KMS-11 (cell line): ENCODE data around the gene LTB4R2.

Experiments
- H2AFZ ChIP-seq: fragments of 200-600 bp; sonication (generic); 2 replicates; pipeline ENCODE4 v1.6.1; 2016; ENCODE audit warnings: antibody characterized with exemption, mixed run types, low read depth
- H3K27ac ChIP-seq: fragments of 200-600 bp; sonication (generic); 2 replicates; pipeline ENCODE4 v1.6.1; 2016; ENCODE audit warnings: mild to moderate bottlenecking, mixed run types
- H3K27me3 ChIP-seq: fragments of 200-600 bp; sonication (generic); 2 replicates; pipeline ENCODE4 v1.6.1; 2017; ENCODE audit warnings: mild to moderate bottlenecking, low read depth, mixed run types, moderate library complexity; ENCODE audit not compliant: insufficient read depth
- H3K36me3 ChIP-seq: fragments of 200-600 bp; sonication (generic); 2 replicates; pipeline ENCODE4 v1.6.1; 2017; ENCODE audit warnings: mild to moderate bottlenecking, mixed run types; ENCODE audit not compliant: insufficient read depth
- H3K4me1 ChIP-seq: fragments of 200-600 bp; sonication (generic); 2 replicates; pipeline ENCODE4 v1.6.1; 2016; ENCODE audit warnings: mild to moderate bottlenecking, low read depth, mixed run types; ENCODE audit not compliant: poor library complexity, severe bottlenecking
- H3K4me2 ChIP-seq: fragments of 200-600 bp; sonication (generic); 2 replicates; pipeline ENCODE4 v1.7.0; 2016; ENCODE audit warnings: mild to moderate bottlenecking, mixed run types
- H3K4me3 ChIP-seq: fragments of 200-600 bp; sonication (generic); IDR thresholded peaks from 2 replicates; pipeline ENCODE4 v1.6.1; 2017; ENCODE audit warnings: low read depth, low read length, mixed read lengths; ENCODE audit not compliant: insufficient read depth
- H3K79me2 ChIP-seq: fragments of 200-600 bp; sonication (generic); 2 replicates; pipeline ENCODE4 v1.6.1; 2016; ENCODE audit warnings: low read depth, mixed run types; ENCODE audit not compliant: insufficient read depth
- H3K9ac ChIP-seq: fragments of 200-600 bp; sonication (generic); 2 replicates; pipeline ENCODE4 v1.6.1; 2016; ENCODE audit warnings: mild to moderate bottlenecking, mixed run types
- H4K20me1 ChIP-seq: fragments of 200-600 bp; sonication (generic); 2 replicates; pipeline ENCODE4 v1.6.1; 2016; ENCODE audit warnings: mild to moderate bottlenecking, mixed run types; ENCODE audit not compliant: insufficient read depth
- TF ChIP-seq, protein P1 (sequence below): fragments of 200-600 bp; sonication (generic); conservative IDR thresholded peaks from 2 replicates; pipeline ENCODE4 v1.6.1; 2017; ENCODE audit warnings: low read depth, mild to moderate bottlenecking, antibody characterized with exemption, low read length, moderate library complexity, mixed read lengths

LTB4R2 gene

DNA sequence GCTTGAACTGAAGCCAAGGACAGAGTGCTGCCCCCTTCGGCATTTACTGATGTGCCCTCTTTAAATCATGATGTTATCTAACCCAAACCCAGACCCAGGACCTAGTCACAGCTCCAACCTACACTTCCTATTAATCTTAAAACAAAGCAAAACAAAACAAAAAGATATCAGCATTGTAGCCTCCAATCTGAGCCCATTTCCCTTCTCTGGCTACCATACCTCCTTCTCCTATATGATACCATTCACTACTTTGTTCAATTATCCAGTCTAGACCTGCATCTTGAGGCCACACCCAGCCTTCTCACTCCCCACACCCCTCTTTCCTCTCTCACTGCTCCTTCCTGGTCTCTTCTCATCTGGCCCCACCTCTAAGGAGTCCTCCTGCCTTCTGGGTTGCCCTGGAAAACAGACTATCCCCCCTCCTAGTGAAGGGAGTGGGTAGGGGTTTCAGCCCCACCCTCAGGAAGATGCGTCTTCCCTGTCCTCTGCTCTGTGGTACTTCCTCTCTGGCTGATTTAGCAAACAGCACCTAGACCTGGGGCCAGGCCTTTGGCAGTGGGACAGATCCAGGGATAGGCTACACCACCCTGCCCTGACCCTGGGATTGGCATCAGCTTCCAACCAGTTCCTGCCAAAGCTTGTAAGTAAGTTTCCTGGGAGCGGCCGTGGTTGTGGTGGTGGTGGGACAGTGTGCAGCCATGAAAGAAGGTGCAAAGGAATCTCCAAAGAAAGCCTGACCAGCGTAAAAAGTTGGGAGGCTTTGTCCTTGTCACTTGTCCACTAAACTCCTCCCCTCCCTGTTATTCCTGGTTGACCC lies 4.6 kb downstream of the LTB4R2 start:
- H3K27ac ChIP-seq: no peak overlapping the region
- no peak overlapping the region for H3K4me2 ChIP-seq
- no peaks in the 10 kb centered on the region for H3K36me3 ChIP-seq
- H3K79me2 ChIP-seq: peaks cover 9% of the 10 kb centered on the region; the same call in 1 of the 2 replicates
- no peak overlapping the region for H3K9ac ChIP-seq
- no peaks in the 10 kb centered on the region for H4K20me1 ChIP-seq
- TF ChIP-seq, protein P1, sequence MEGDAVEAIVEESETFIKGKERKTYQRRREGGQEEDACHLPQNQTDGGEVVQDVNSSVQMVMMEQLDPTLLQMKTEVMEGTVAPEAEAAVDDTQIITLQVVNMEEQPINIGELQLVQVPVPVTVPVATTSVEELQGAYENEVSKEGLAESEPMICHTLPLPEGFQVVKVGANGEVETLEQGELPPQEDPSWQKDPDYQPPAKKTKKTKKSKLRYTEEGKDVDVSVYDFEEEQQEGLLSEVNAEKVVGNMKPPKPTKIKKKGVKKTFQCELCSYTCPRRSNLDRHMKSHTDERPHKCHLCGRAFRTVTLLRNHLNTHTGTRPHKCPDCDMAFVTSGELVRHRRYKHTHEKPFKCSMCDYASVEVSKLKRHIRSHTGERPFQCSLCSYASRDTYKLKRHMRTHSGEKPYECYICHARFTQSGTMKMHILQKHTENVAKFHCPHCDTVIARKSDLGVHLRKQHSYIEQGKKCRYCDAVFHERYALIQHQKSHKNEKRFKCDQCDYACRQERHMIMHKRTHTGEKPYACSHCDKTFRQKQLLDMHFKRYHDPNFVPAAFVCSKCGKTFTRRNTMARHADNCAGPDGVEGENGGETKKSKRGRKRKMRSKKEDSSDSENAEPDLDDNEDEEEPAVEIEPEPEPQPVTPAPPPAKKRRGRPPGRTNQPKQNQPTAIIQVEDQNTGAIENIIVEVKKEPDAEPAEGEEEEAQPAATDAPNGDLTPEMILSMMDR: no peak
- H2AFZ ChIP-seq: no peak overlapping the region
- H3K4me1 ChIP-seq: peaks cover 18% of the 10 kb centered on the region
- H3K4me3 ChIP-seq: no peak overlapping the region
- no peaks in the 10 kb centered on the region for H3K27me3 ChIP-seq

DNA sequence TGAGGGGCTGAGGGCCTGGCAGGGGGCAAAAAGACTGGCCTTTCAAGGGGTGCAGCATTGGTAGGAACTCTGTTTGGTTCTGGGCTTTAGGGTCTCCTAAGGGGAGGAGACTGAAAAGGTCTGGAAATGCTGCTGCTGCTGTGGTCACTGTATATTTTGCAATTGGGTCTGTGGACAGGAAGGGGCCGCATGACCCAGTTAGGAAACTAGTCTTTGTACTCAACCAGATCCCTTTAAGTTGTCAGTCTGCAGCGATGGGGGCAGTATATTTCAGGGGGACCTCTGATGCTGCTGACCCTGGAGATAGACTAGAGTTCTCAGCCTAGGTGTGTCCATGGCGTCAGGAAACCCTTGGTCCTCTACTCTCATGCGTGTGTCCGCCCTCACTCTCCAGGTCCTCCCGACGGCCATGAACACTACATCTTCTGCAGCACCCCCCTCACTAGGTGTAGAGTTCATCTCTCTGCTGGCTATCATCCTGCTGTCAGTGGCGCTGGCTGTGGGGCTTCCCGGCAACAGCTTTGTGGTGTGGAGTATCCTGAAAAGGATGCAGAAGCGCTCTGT lies 5.4 kb downstream of the LTB4R2 start:
- H3K27ac ChIP-seq: no peak overlapping the region
- H2AFZ ChIP-seq: no peak overlapping the region
- H3K9ac ChIP-seq: no peak overlapping the region
- H3K4me2 ChIP-seq: no peak overlapping the region
- H4K20me1 ChIP-seq: no peaks in the 10 kb centered on the region
- TF ChIP-seq, protein P1: no peak
- no peaks in the 10 kb centered on the region for H3K36me3 ChIP-seq
- H3K4me1 ChIP-seq: peaks cover 13% of the 10 kb centered on the region
- H3K4me3 ChIP-seq: no peak overlapping the region
- H3K27me3 ChIP-seq: no peaks in the 10 kb centered on the region
- peaks cover 9% of the 10 kb centered on the region; the same call in 1 of the 2 replicates for H3K79me2 ChIP-seq

DNA sequence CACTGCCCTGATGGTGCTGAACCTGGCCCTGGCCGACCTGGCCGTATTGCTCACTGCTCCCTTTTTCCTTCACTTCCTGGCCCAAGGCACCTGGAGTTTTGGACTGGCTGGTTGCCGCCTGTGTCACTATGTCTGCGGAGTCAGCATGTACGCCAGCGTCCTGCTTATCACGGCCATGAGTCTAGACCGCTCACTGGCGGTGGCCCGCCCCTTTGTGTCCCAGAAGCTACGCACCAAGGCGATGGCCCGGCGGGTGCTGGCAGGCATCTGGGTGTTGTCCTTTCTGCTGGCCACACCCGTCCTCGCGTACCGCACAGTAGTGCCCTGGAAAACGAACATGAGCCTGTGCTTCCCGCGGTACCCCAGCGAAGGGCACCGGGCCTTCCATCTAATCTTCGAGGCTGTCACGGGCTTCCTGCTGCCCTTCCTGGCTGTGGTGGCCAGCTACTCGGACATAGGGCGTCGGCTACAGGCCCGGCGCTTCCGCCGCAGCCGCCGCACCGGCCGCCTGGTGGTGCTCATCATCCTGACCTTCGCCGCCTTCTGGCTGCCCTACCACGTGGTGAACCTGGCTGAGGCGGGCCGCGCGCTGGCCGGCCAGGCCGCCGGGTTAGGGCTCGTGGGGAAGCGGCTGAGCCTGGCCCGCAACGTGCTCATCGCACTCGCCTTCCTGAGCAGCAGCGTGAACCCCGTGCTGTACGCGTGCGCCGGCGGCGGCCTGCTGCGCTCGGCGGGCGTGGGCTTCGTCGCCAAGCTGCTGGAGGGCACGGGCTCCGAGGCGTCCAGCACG lies 6.1 kb downstream of the LTB4R2 start:
- H3K4me2 ChIP-seq: no peak overlapping the region
- H3K4me1 ChIP-seq: peaks cover 19% of the 10 kb centered on the region
- no peaks in the 10 kb centered on the region for H3K27me3 ChIP-seq
- H3K79me2 ChIP-seq: peaks cover 9% of the 10 kb centered on the region; the same call in 1 of the 2 replicates
- no peak overlapping the region for H3K27ac ChIP-seq
- H3K36me3 ChIP-seq: no peaks in the 10 kb centered on the region
- no peak overlapping the region for H3K9ac ChIP-seq
- H4K20me1 ChIP-seq: no peaks in the 10 kb centered on the region
- TF ChIP-seq, protein P1: no peak
- no peak overlapping the region for H3K4me3 ChIP-seq
- H2AFZ ChIP-seq: no peak overlapping the region

DNA sequence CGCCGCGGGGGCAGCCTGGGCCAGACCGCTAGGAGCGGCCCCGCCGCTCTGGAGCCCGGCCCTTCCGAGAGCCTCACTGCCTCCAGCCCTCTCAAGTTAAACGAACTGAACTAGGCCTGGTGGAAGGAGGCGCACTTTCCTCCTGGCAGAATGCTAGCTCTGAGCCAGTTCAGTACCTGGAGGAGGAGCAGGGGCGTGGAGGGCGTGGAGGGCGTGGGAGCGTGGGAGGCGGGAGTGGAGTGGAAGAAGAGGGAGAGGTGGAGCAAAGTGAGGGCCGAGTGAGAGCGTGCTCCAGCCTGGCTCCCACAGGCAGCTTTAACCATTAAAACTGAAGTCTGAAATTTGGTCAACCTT lies 6.6 kb downstream of the LTB4R2 start:
- Histone ChIP-seq H3K9ac (no peak overlapping the region), H2AFZ (no peak overlapping the region), H3K4me3 (no peak overlapping the region), H3K27ac (no peak overlapping the region), H3K79me2 (peaks cover 9% of the 10 kb centered on the region; the same call in 1 of the 2 replicates), H3K4me2 (no peak overlapping the region), H4K20me1 (no peaks in the 10 kb centered on the region), H3K36me3 (no peaks in the 10 kb centered on the region), H3K4me1 (peaks cover 25% of the 10 kb centered on the region), H3K27me3 (no peaks in the 10 kb centered on the region)
- TF ChIP-seq, protein P1: no peak
